CD4-positive, alpha-beta T cell treated with Interleukin-1 beta for 1 hour (primary cell): ENCODE measurements around the gene TPMT.
A peak's percentile ranks its signal among the peaks of the same experiment; 100 is the strongest.
"Not testable (repeated sequence)": the region's sequence is repeated elsewhere in the genome, so short reads cannot be mapped to it uniquely, and the experiment has no call there.

ENCODE experiments used
- DNase-seq, 2 donors: peaks; one replicate each; pipeline ENCODE4 v3.0.0-alpha.2; 2020 to 2022

TPMT gene

GRCh38 chr6:18155150-18155863 lies 430 bp upstream of the TPMT start, which contains the start of gene KDM1B:
Gene KDM1B, plus strand, starts transcription at chr6:18155422. Its CDS starts 4,474 bp downstream, at chr6:18159896.
- peak; percentile 99 for DNase-seq

- DNase-seq: no peak
Measured at GRCh38 chr6:18153311-18153703, 1.6 kb downstream of the TPMT start.

- no peak for DNase-seq
Measured at GRCh38 chr6:18151801-18152200, 3.1 kb downstream of the TPMT start.

- not testable (repeated sequence) for DNase-seq
Measured at GRCh38 chr6:18151391-18151790, 3.5 kb downstream of the TPMT start.

- DNase-seq: peak in 1 of 2 donors; percentile 16
Measured at GRCh38 chr6:18148304-18149025, 6.4 kb downstream of the TPMT start.

GRCh38 chr6:18147616-18148015 lies 7.3 kb downstream of the TPMT start:
- DNase-seq: no peak

- DNase-seq: no peak
Measured at GRCh38 chr6:18147160-18147559, 7.7 kb downstream of the TPMT start.

- no peak for DNase-seq
Measured at GRCh38 chr6:18142591-18142861, 12.4 kb downstream of the TPMT start.

GRCh38 chr6:18141805-18142590 lies 12.9 kb downstream of the TPMT start:
- no peak for DNase-seq

- no peak for DNase-seq
Measured at GRCh38 chr6:18139935-18140621, 14.8 kb downstream of the TPMT start.

GRCh38 chr6:18138906-18139305 lies 16.0 kb downstream of the TPMT start:
- no peak for DNase-seq

GRCh38 chr6:18136260-18136659 lies 18.6 kb downstream of the TPMT start:
- DNase-seq: no peak

- DNase-seq: no peak
Measured at GRCh38 chr6:18135171-18135570, 19.7 kb downstream of the TPMT start.

- DNase-seq: no peak
Measured at GRCh38 chr6:18132346-18132745, 22.5 kb downstream of the TPMT start.

GRCh38 chr6:18126121-18126520 lies 28.8 kb downstream of the TPMT start:
- DNase-seq: no peak

GRCh38 chr6:18122128-18123093 lies 32.5 kb downstream of the TPMT start, which contains the start of gene NHLRC1:
Gene NHLRC1, minus strand, starts transcription at chr6:18122677. Its CDS starts 71 bp downstream, at chr6:18122606.
- DNase-seq: peak; percentile 72 to 83

- DNase-seq: no peak
Measured at GRCh38 chr6:18121580-18122127, 33.2 kb downstream of the TPMT start.

GRCh38 chr6:18119236-18119635 lies 35.6 kb downstream of the TPMT start:
- DNase-seq: no peak

GRCh38 chr6:18118330-18118729 lies 36.5 kb downstream of the TPMT start:
- DNase-seq: no peak

GRCh38 chr6:18117136-18117535 lies 37.7 kb downstream of the TPMT start:
- no peak for DNase-seq

- no peak for DNase-seq
Measured at GRCh38 chr6:18115356-18115755, 39.5 kb downstream of the TPMT start.

- DNase-seq: no peak
Measured at GRCh38 chr6:18110162-18110561, 44.7 kb downstream of the TPMT start.
